ENCODE data around the gene FOXP1.

DNA sequence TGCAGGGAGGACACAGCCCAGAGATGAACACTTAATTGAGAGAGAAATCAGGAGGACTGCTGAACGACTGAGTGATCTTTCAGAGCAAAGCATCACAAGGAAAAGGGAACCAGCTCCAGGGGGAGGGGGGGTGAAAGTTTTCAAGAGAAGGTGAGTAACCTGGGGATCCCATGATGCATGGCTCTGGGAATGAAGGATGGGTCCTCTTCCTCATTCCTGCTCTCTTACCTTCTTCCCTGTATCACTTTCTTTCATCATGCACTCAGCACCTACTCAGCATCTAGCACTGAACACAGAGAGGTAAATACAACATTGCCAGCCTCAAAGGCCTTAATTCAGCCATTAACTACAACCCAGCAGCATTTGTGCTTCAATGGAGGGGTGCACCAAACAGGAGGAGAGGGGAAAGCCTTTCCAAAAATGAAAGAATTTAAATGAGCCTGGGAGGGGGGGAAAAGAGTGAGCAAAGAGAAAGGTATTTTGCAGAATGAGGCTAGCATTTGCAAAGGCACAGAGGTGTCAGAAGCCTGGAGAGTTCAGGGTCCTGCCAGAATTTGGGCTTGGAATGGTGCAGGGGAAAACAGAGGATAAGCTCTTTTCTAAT is 427.4 kb downstream of the FOXP1 start:
- TF ChIP-seq, protein P1, sequence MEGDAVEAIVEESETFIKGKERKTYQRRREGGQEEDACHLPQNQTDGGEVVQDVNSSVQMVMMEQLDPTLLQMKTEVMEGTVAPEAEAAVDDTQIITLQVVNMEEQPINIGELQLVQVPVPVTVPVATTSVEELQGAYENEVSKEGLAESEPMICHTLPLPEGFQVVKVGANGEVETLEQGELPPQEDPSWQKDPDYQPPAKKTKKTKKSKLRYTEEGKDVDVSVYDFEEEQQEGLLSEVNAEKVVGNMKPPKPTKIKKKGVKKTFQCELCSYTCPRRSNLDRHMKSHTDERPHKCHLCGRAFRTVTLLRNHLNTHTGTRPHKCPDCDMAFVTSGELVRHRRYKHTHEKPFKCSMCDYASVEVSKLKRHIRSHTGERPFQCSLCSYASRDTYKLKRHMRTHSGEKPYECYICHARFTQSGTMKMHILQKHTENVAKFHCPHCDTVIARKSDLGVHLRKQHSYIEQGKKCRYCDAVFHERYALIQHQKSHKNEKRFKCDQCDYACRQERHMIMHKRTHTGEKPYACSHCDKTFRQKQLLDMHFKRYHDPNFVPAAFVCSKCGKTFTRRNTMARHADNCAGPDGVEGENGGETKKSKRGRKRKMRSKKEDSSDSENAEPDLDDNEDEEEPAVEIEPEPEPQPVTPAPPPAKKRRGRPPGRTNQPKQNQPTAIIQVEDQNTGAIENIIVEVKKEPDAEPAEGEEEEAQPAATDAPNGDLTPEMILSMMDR (IDR thresholded peaks at IDR 0.05) = no peak
- no peak for TF ChIP-seq POLR2A (IDR thresholded peaks at IDR 0.05)

Data from adrenal gland (tissue), 5 donors.